Mesothelial cell of epicardium (in vitro differentiated cells): ENCODE data around the gene ORM1. TPM values are rescaled to one million over a fixed set of nuclear protein-coding genes. Genes with fewer than 3 reads are reported as not detected.
"Not testable (repeated sequence)": the region's sequence is repeated elsewhere in the genome, so short reads cannot be mapped to it uniquely, and the experiment has no call there.

Experiments
- DNase-seq, 2 experiments: peaks; one replicate each; pipeline ENCODE4 v3.0.0; 2021; ENCODE audit warnings: low spot score in 2 of 2; ENCODE audit not compliant: unreplicated experiment in 2 of 2
- H3K27ac Mint-ChIP-seq: 2 replicates; pipeline ENCODE4 v1.8.0; 2021; ENCODE audit warnings: mixed read lengths
- H3K27me3 Mint-ChIP-seq: 2 replicates; pipeline ENCODE4 v1.8.0; 2021; ENCODE audit warnings: low read depth, mixed read lengths
- H3K36me3 Mint-ChIP-seq: 2 replicates; pipeline ENCODE4 v1.8.0; 2021; ENCODE audit warnings: mixed read lengths
- H3K4me1 Mint-ChIP-seq: 2 replicates; pipeline ENCODE4 v1.8.0; 2021; ENCODE audit warnings: mixed read lengths
- H3K4me3 Mint-ChIP-seq: 2 replicates; pipeline ENCODE4 v1.8.0; 2021; ENCODE audit warnings: mild to moderate bottlenecking, moderate library complexity, mixed read lengths
- H3K9me3 Mint-ChIP-seq: 2 replicates; pipeline ENCODE4 v1.8.0; 2021; ENCODE audit warnings: mixed read lengths
- total RNA-seq: library from RNA; stranded (reverse); gene quantifications from 3 replicates; pipeline ENCODE4 v1.2.1, GENCODE V29; 2021
- TF ChIP-seq, protein P1 (sequence below): fragments of 200-600 bp; sonication (generic); IDR thresholded peaks from one replicate; pipeline ENCODE4 v1.5.0; 2021; ENCODE audit warnings: antibody characterized with exemption; ENCODE audit not compliant: unreplicated experiment

Gene ORM1
- total RNA-seq, 1 donor from 2014 or later: not detected

DNA sequence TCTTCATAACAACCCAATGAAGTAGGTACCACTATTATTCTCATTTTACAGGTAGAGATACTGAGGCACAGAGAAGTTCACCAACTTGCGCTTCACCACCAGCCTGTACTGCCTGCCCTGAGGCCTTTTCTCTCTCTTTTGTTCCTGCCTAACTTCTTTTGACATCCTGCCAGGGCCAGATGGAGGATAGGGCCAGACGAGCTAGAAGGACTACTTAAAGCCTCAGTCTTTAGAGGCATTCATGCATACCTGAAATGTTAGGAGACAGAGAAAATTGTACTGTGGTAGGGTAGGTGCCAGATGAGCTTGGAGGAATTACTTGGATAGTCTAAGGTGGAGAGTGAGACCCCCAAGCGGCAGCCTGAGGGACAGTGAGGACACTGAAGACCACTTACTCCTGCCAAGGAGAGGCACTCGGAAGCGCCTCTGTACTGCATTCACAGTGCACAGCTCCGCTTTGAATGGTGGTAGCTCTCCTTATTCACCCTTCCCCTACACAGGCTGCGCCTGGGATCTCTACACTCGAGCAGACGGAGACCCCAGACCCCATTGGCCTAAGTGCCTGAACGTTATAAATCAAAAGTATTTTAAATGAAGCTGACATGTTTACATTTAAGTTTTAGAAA, 6.2 kb upstream of the ORM1 start:
- no peaks in the 10 kb centered on the region for H3K4me1 Mint-ChIP-seq
- H3K4me3 Mint-ChIP-seq: no peak overlapping the region
- no peaks in the 10 kb centered on the region for H3K9me3 Mint-ChIP-seq
- TF ChIP-seq, protein P1, sequence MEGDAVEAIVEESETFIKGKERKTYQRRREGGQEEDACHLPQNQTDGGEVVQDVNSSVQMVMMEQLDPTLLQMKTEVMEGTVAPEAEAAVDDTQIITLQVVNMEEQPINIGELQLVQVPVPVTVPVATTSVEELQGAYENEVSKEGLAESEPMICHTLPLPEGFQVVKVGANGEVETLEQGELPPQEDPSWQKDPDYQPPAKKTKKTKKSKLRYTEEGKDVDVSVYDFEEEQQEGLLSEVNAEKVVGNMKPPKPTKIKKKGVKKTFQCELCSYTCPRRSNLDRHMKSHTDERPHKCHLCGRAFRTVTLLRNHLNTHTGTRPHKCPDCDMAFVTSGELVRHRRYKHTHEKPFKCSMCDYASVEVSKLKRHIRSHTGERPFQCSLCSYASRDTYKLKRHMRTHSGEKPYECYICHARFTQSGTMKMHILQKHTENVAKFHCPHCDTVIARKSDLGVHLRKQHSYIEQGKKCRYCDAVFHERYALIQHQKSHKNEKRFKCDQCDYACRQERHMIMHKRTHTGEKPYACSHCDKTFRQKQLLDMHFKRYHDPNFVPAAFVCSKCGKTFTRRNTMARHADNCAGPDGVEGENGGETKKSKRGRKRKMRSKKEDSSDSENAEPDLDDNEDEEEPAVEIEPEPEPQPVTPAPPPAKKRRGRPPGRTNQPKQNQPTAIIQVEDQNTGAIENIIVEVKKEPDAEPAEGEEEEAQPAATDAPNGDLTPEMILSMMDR: no peak
- peak in 1 of 2 experiments; percentile 20 for DNase-seq
- H3K36me3 Mint-ChIP-seq: peaks cover 8% of the 10 kb centered on the region
- H3K27me3 Mint-ChIP-seq: no peaks in the 10 kb centered on the region
- no peak overlapping the region for H3K27ac Mint-ChIP-seq

DNA sequence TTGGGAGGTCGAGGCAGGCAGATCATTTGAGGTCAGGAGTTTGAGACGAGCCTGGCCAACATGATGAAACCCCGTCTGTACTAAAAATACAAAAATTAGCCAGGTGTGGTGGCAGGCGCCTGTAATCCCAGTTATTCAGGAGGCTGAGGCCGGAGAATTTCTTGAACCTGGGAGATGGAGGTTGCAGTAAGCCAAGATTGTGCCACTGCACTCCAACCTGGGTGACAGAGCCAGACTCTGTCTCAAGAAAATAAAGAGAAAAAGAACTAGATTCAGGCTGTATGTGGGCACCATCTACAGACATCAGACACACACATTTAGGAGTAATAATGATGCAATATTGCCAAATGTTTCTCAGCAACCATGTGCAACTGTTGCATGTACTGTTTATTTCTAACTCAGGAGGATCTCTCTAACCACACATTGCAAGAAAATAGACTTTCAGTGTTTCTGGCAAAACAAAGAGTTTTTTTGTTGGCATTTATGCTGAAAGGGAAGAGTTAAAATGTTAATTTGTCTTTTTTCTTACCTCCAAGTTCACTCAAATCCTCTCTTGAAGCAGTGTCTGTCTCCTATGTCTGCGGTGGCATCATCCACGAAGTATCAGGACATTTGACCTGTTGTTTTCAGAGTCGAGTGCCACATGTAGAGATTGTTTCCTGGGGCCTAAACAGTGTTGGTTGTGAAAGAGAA, 5.1 kb upstream of the ORM1 start:
- H3K27ac Mint-ChIP-seq: no peak overlapping the region
- no peak for DNase-seq
- no peaks in the 10 kb centered on the region for H3K36me3 Mint-ChIP-seq
- no peaks in the 10 kb centered on the region for H3K4me1 Mint-ChIP-seq
- no peaks in the 10 kb centered on the region for H3K9me3 Mint-ChIP-seq
- no peaks in the 10 kb centered on the region for H3K27me3 Mint-ChIP-seq
- no peak overlapping the region for H3K4me3 Mint-ChIP-seq
- TF ChIP-seq, protein P1: no peak

DNA sequence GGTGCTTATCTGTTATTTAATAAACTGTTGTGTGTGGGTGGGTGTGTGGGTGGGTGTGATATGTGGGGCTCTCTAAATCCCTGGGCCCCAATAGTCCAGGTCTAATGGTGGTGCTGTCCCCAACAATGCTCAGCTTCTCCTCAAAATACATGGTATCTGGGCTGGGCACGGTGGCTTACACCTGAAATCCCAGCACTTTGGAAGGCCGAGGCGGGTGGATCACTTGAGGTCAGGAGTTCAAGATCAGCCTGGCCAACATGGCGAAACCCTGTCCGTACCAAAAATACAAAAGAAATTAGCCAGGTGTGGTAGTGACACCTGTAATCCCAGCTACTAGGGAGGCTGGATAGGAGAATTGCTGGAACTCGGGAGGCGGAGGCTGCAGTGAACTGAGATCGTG, 4.5 kb upstream of the ORM1 start:
- H3K27me3 Mint-ChIP-seq: no peaks in the 10 kb centered on the region
- H3K4me1 Mint-ChIP-seq: no peaks in the 10 kb centered on the region
- H3K27ac Mint-ChIP-seq: no peak overlapping the region
- no peak overlapping the region for H3K4me3 Mint-ChIP-seq
- no peaks in the 10 kb centered on the region for H3K9me3 Mint-ChIP-seq
- no peak for DNase-seq
- no peaks in the 10 kb centered on the region for H3K36me3 Mint-ChIP-seq
- TF ChIP-seq, protein P1: no peak

DNA sequence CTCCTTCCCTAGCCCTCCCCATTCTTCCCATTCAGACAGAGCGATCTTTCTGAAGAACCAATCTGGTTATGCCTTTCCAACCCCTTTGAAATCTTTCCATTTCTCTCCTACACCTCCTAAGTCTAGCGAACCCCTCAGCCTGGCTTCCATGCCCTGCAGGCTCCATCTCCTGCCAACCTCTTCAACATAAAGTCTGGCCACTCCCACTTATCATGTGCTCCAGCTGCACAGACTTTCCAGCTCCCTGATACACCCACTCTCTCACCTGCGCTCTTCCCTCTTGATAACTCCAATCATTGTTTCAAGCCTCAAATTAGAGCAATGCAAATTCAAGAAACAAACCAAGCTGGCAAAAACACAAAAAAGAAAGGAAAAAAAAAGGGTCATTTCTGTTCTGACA, 3.8 kb upstream of the ORM1 start:
- Mint-ChIP-seq H3K27me3 (no peaks in the 10 kb centered on the region), H3K27ac (no peak overlapping the region), H3K4me3 (no peak overlapping the region), H3K4me1 (no peaks in the 10 kb centered on the region), H3K9me3 (no peaks in the 10 kb centered on the region), H3K36me3 (no peaks in the 10 kb centered on the region)
- TF ChIP-seq, protein P1: no peak
- DNase-seq: no peak

DNA sequence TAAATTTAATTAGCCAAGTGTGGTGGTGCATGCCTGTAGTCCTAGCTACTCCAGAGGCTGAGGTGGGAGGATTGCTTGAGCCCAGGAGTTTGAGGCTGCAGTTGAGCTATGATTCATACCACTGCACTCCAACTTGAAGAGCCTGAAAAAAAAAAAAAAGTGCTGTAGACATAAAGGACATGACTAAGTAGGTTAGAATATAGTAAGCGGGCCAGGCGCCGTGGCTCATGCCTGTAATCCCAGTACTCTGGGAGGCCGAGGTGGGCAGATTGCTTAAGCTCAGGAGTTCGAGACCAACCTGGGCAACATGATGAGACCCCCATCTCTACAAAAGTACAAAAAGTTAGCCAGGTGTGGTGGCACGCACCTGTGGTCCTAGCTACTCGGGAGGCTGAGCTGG, 2.2 kb upstream of the ORM1 start:
- not testable (repeated sequence) for H3K4me1 Mint-ChIP-seq, H3K27me3 Mint-ChIP-seq, DNase-seq, H3K36me3 Mint-ChIP-seq, H3K9me3 Mint-ChIP-seq, H3K27ac Mint-ChIP-seq, H3K4me3 Mint-ChIP-seq

DNA sequence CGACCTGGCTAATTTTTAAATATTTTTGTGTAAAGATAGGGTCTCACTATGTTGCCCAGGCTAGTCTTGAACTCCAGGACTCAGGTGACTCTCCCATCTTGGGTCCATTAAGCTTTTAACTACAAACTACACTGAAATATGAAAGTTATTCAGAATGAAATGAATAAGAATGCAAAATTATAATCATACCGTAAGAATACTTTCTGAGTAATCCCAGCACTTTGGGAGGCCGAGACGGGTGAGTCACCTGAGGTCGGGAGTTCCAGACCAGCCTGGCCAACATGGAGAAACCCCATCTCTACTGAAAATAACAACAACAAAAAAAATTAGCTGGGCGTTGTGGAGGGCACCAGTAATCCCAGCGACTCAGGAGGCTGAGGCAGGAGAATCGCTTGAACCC, 1.1 kb upstream of the ORM1 start:
- Mint-ChIP-seq H3K9me3 (no peaks in the 10 kb centered on the region), H3K27me3 (no peaks in the 10 kb centered on the region), H3K36me3 (no peaks in the 10 kb centered on the region), H3K4me3 (no peak overlapping the region), H3K27ac (no peak overlapping the region), H3K4me1 (no peaks in the 10 kb centered on the region)
- DNase-seq: no peak
- TF ChIP-seq, protein P1: no peak

DNA sequence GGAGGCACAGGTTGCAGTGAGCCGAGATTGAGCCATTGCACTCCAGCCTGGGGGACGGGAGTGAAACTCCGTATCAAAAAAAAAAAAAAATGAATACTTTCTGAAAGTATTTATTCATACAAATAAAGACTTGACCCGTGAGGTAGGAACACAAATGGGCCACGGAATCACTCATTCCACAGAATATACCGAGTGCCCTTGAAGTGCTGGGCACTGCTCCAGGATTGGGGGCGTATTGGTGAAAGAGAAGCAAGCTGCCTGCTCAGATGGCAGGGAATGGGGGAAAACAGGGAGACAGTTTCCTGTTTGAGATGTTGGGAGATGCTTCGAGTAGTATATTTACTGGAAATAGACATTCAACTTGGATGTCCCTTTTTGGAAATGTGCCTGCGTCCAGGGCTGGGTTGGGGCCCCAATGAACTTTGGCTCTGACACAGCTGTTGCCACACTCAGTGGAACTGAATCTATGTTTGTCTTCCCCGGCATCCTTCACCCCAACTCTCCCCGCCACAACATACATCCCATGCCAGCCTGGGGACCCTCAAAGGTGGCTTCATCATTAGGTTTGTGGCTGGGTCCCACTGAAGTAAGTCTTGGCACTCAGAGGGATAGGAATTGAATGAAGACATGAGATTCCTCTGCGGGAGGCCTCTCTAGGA, 609 bp upstream of the ORM1 start:
- H3K4me3 Mint-ChIP-seq, H3K4me1 Mint-ChIP-seq, H3K9me3 Mint-ChIP-seq, H3K27me3 Mint-ChIP-seq, H3K36me3 Mint-ChIP-seq, DNase-seq, H3K27ac Mint-ChIP-seq: not testable (repeated sequence)

DNA sequence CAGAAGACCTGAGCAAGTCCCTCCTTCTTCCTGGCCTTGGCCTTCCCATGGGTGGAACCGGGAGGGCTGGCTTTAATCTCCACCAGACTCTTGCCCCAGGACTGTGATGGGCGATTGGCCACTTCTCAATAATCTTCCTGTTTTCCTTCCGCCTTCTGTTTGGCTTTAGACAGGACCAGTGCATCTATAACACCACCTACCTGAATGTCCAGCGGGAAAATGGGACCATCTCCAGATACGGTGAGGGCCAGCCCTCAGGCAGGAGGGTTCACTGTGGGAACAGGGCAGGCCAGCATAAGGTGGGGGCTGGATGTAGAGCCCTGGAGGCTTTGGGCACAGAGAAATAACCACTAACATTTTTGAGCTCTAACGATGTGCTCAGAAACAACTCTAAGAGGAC, 951 bp downstream of the ORM1 start:
- not testable (repeated sequence) for H3K4me3 Mint-ChIP-seq, H3K27ac Mint-ChIP-seq, H3K27me3 Mint-ChIP-seq, H3K36me3 Mint-ChIP-seq, H3K4me1 Mint-ChIP-seq, H3K9me3 Mint-ChIP-seq, DNase-seq
